Erythroblast (primary cell): ENCODE data around the gene TMEM69.

ENCODE experiments used
- GATA1 ChIP-seq: IDR thresholded peaks from 2 replicates; pipeline ENCODE4 v1.6.1; 2011; ENCODE audit warnings: low read depth, mild to moderate bottlenecking, control low read depth, low read length, moderate library complexity
- POLR2A ChIP-seq: IDR thresholded peaks from 2 replicates; pipeline ENCODE4 v1.6.1; 2011; ENCODE audit warnings: mild to moderate bottlenecking, low read length

DNA sequence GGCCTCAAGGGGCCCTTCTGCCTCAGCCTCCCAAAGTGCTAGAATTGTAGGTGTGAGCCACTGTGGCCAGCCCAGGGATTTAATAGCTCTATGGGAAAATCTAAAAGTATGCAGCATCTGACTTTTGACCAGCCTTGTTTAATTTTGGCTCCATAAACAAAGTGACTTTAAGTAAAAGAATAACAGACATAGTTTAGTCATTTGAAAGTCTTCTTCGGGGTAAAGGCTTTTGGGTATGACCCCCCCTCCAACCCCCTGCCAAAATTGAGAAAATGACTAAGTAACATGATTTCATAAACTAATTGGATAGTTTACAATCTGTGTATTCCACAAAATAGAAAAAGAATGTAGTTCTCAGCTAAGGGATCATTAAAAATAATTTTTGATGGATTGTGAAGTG lies 18.6 kb upstream of the TMEM69 start:
- TF ChIP-seq POLR2A (no peak), GATA1 (no peak)
